Hepatocyte (in vitro differentiated cells): ENCODE measurements around the gene ITGA1.

Source experiments
- EZH2 ChIP-seq: fragments of 200-600 bp; sonication (generic); IDR thresholded peaks from 2 replicates; pipeline ENCODE4 v1.6.1; 2016; ENCODE audit warnings: antibody characterized with exemption, mild to moderate bottlenecking, borderline replicate concordance
- EZH2phosphoT487 ChIP-seq: fragments of 200-600 bp; sonication (generic); IDR thresholded peaks from one replicate; pipeline ENCODE4 v1.6.1; 2018; ENCODE audit warnings: antibody characterized with exemption, mild to moderate bottlenecking, low read depth, moderate library complexity; ENCODE audit not compliant: unreplicated experiment, severe bottlenecking
- TF ChIP-seq, protein P1 (sequence below): fragments of 200-600 bp; sonication (generic); IDR thresholded peaks from 2 replicates; pipeline ENCODE4 v1.5.1; 2016; ENCODE audit warnings: antibody characterized with exemption, mild to moderate bottlenecking; ENCODE audit not compliant: poor library complexity

DNA sequence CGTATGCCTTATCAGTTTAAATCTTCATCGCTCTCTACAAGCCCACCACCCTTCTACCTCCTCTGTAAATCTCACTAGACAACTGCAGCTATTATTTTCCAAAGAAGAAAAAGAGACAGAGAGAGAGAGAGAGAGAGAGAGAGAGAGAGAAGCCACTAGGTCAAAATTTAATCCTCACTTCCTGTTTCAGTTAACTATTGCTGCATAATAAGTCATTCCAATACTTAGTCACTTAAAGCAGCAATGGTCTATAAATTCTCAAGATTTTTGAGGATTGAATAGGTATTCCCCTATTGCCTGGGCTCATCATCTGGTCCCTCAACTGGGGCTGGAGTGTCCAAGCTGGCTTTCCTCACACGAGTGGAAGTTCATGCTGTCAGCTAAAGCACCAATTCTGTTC lies 68.8 kb downstream of the ITGA1 start:
- TF ChIP-seq, protein P1, sequence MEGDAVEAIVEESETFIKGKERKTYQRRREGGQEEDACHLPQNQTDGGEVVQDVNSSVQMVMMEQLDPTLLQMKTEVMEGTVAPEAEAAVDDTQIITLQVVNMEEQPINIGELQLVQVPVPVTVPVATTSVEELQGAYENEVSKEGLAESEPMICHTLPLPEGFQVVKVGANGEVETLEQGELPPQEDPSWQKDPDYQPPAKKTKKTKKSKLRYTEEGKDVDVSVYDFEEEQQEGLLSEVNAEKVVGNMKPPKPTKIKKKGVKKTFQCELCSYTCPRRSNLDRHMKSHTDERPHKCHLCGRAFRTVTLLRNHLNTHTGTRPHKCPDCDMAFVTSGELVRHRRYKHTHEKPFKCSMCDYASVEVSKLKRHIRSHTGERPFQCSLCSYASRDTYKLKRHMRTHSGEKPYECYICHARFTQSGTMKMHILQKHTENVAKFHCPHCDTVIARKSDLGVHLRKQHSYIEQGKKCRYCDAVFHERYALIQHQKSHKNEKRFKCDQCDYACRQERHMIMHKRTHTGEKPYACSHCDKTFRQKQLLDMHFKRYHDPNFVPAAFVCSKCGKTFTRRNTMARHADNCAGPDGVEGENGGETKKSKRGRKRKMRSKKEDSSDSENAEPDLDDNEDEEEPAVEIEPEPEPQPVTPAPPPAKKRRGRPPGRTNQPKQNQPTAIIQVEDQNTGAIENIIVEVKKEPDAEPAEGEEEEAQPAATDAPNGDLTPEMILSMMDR: no peak
- TF ChIP-seq EZH2phosphoT487 (no peak), EZH2 (no peak)
